IMR-90 (cell line): ENCODE measurements around the gene TTC7B. TPM values are rescaled to one million over a fixed set of nuclear protein-coding genes. Genes with fewer than 3 reads are reported as not detected.

Experiments
- ATAC-seq: fragments of 200-7000 bp; cut with Tn5 transposase; 2 replicates; pipeline ENCODE4 v1.9.1; 2020; ENCODE audit warnings: low read depth, mild to moderate bottlenecking, moderate library complexity
- BruUV-seq: library from RNA; stranded (reverse); fragments of 400-500 nt; replicated peaks from 2 replicates; lab custom pipeline; 2021; lab: Mats Ljungman, UMichigan
- CTCF ChIA-PET: fragments of 300-600 bp; formaldehyde crosslinking; extraction: SDS; loops from one replicate; lab custom pipeline; 2021; ENCODE audit warnings: antibody characterized with exemption; lab: Yijun Ruan, JAX
- POLR2A ChIA-PET: fragments of 300-600 bp; sonication (Branson Sonifier 250); formaldehyde crosslinking; loops from one replicate; lab custom pipeline; 2022; ENCODE audit warnings: antibody characterized with exemption; ENCODE audit not compliant: unreplicated experiment; lab: Charles Lee
- DNase-seq: peaks from one replicate; pipeline ENCODE4 v3.0.0; 2013
- H2AFZ ChIP-seq: replicated peaks from 2 replicates; pipeline ENCODE3; 2013; ENCODE audit warnings: low read length, mild to moderate bottlenecking; ENCODE audit not compliant: poor library complexity
- H2AK5ac ChIP-seq: 2 replicates; pipeline ENCODE4 v1.6.1; 2013; ENCODE audit warnings: low read depth, low read length, inconsistent platforms
- H2AK9ac ChIP-seq: replicated peaks from 2 replicates; pipeline ENCODE3; 2013; ENCODE audit warnings: mild to moderate bottlenecking, low read depth, low read length, moderate library complexity; ENCODE audit not compliant: poor library complexity
- H2BK120ac ChIP-seq: 2 replicates; pipeline ENCODE4 v1.6.1; 2013; ENCODE audit warnings: low read depth, low read length, inconsistent platforms
- H2BK15ac ChIP-seq: 3 replicates; pipeline ENCODE4 v1.6.1; 2013; ENCODE audit warnings: low read depth, low read length, inconsistent platforms
- H2BK20ac ChIP-seq: 2 replicates; pipeline ENCODE4 v1.6.1; 2013; ENCODE audit warnings: low read depth, mild to moderate bottlenecking, inconsistent platforms, low read length, moderate library complexity
- H2BK5ac ChIP-seq: 2 replicates; pipeline ENCODE4 v1.6.1; 2013; ENCODE audit warnings: mild to moderate bottlenecking, low read depth, low read length, inconsistent platforms; ENCODE audit not compliant: poor library complexity, severe bottlenecking
- H3K14ac ChIP-seq: replicated peaks from 2 replicates; pipeline ENCODE4 v1.6.1; 2013; ENCODE audit warnings: low read depth, low read length, inconsistent platforms
- H3K18ac ChIP-seq: 2 replicates; pipeline ENCODE4 v1.6.1; 2013; ENCODE audit warnings: low read depth, low read length, control low read depth
- H3K23ac ChIP-seq: 2 replicates; pipeline ENCODE4 v1.6.1; 2013; ENCODE audit warnings: low read depth, low read length, inconsistent platforms
- H3K27ac ChIP-seq: 2 replicates; pipeline ENCODE4 v1.5.1; 2013; ENCODE audit warnings: mild to moderate bottlenecking, control low read depth, low read length; ENCODE audit not compliant: insufficient read depth
- H3K27me3 ChIP-seq: 2 replicates; pipeline ENCODE4 v1.6.1; 2013; ENCODE audit warnings: low read length; ENCODE audit not compliant: control insufficient read depth, insufficient read depth
- H3K36me3 ChIP-seq: 2 replicates; pipeline ENCODE4 v1.6.1; 2013; ENCODE audit warnings: low read length, mixed read lengths; ENCODE audit not compliant: control insufficient read depth, insufficient read depth
- H3K4ac ChIP-seq: 2 replicates; pipeline ENCODE4 v1.6.1; 2013; ENCODE audit warnings: low read depth, low read length, inconsistent platforms
- H3K4me1 ChIP-seq: 2 replicates; pipeline ENCODE4 v1.6.1; 2013; ENCODE audit warnings: low read length, mixed read lengths; ENCODE audit not compliant: control insufficient read depth, insufficient read depth
- H3K4me2 ChIP-seq: 2 replicates; pipeline ENCODE4 v1.6.1; 2013; ENCODE audit warnings: low read depth, mild to moderate bottlenecking, control low read depth, low read length, moderate library complexity
- H3K4me3 ChIP-seq: 2 replicates; pipeline ENCODE4 v1.5.1; 2013; ENCODE audit warnings: low read depth, mild to moderate bottlenecking, control low read depth, low read length, moderate library complexity; ENCODE audit not compliant: insufficient read depth
- H3K56ac ChIP-seq: 2 replicates; pipeline ENCODE4 v1.6.1; 2013; ENCODE audit warnings: low read length, inconsistent platforms; ENCODE audit not compliant: insufficient read depth; ENCODE audit errors: extremely low read depth
- H3K79me1 ChIP-seq, 2 experiments: 2 replicates each; pipeline ENCODE4 v1.6.1; 2013; ENCODE audit warnings: low read length in 2 of 2, inconsistent platforms in 1 of 2, low read depth in 1 of 2
- H3K9ac ChIP-seq: 2 replicates; pipeline ENCODE4 v1.6.1; 2013; ENCODE audit warnings: low read depth, low read length, control low read depth
- H3K9me1 ChIP-seq: 2 replicates; pipeline ENCODE4 v1.6.1; 2013; ENCODE audit warnings: low read length, inconsistent platforms; ENCODE audit not compliant: insufficient read depth
- H3K9me3 ChIP-seq: 2 replicates; pipeline ENCODE4 v1.6.1; 2013; ENCODE audit warnings: low read length; ENCODE audit not compliant: control insufficient read depth, insufficient read depth
- H4K20me1 ChIP-seq: 2 replicates; pipeline ENCODE4 v1.6.1; 2013; ENCODE audit warnings: low read length, inconsistent platforms; ENCODE audit not compliant: insufficient read depth
- H4K5ac ChIP-seq: 2 replicates; pipeline ENCODE4 v1.6.1; 2013; ENCODE audit warnings: mild to moderate bottlenecking, low read depth, low read length, control low read depth
- H4K8ac ChIP-seq, 2 experiments: 2 replicates each; pipeline ENCODE4 v1.6.1; 2013; ENCODE audit warnings: low read depth in 2 of 2, low read length in 2 of 2, control low read depth in 1 of 2, inconsistent platforms in 1 of 2
- H4K91ac ChIP-seq: 2 replicates; pipeline ENCODE4 v1.6.1; 2013; ENCODE audit warnings: low read depth, low read length, inconsistent platforms; ENCODE audit not compliant: insufficient read depth
- BHLHE40 ChIP-seq: fragments of 150-350 bp; IDR thresholded peaks from 2 replicates; pipeline ENCODE4 v1.6.1; 2016; ENCODE audit warnings: mild to moderate bottlenecking, low read depth, low read length
- CEBPB ChIP-seq: IDR thresholded peaks from 2 replicates; pipeline ENCODE4 v1.6.1; 2012; ENCODE audit warnings: low read depth, low read length, improper control_type of control experiment
- CHD1 ChIP-seq: IDR thresholded peaks from 2 replicates; pipeline ENCODE4 v1.6.1; 2012; ENCODE audit warnings: low read depth, low read length, improper control_type of control experiment
- CTCF ChIP-seq: conservative IDR thresholded peaks from 2 replicates; pipeline ENCODE4 v1.5.1; 2012; ENCODE audit warnings: mild to moderate bottlenecking, low read depth, low read length, improper control_type of control experiment
- FOS ChIP-seq: fragments of 150-350 bp; IDR thresholded peaks from 2 replicates; pipeline ENCODE4 v1.6.1; 2016; ENCODE audit warnings: low read depth, low read length
- MAFK ChIP-seq: IDR thresholded peaks from 2 replicates; pipeline ENCODE4 v1.6.1; 2012; ENCODE audit warnings: low read depth, low read length, improper control_type of control experiment
- MAZ ChIP-seq: IDR thresholded peaks from 2 replicates; pipeline ENCODE4 v1.6.1; 2012; ENCODE audit warnings: low read depth, mild to moderate bottlenecking, low read length, improper control_type of control experiment, moderate library complexity, borderline replicate concordance
- MXI1 ChIP-seq: IDR thresholded peaks from 2 replicates; pipeline ENCODE4 v1.6.1; 2012; ENCODE audit warnings: low read depth, mild to moderate bottlenecking, low read length, moderate library complexity, borderline replicate concordance
- POLR2A ChIP-seq: IDR thresholded peaks from 2 replicates; pipeline ENCODE4 v1.6.1; 2012; ENCODE audit warnings: mild to moderate bottlenecking, low read depth, low read length
- RAD21 ChIP-seq: IDR thresholded peaks from 2 replicates; pipeline ENCODE4 v1.6.1; 2012; ENCODE audit warnings: low read length, improper control_type of control experiment
- RCOR1 ChIP-seq: IDR thresholded peaks from 2 replicates; pipeline ENCODE4 v1.6.1; 2012; ENCODE audit warnings: mild to moderate bottlenecking, low read length, improper control_type of control experiment; ENCODE audit not compliant: insufficient replicate concordance
- RFX5 ChIP-seq: IDR thresholded peaks from 2 replicates; pipeline ENCODE4 v1.8.0; 2012; ENCODE audit warnings: low read depth, mild to moderate bottlenecking, low read length, moderate library complexity
- SMC3 ChIP-seq: fragments of 150-350 bp; IDR thresholded peaks from 2 replicates; pipeline ENCODE4 v1.6.1; 2016; ENCODE audit warnings: low read depth, mild to moderate bottlenecking, antibody characterized with exemption, low read length, moderate library complexity
- WGBS, 2 experiments: methylation state at CpG; one replicate each; pipeline versions ENCODE4 v1.1.5 to v1.1.7; 2013; ENCODE audit warnings: missing lambda C conversion rate in 2 of 2; ENCODE audit not compliant: insufficient read length in 1 of 2; ENCODE audit errors: extremely low coverage in 2 of 2; 5-methylcytosine and 5-hydroxymethylcytosine counted together
- dilution Hi-C: fragments of 300-500 bp; cut with HindIII; formaldehyde crosslinking; loops from one replicate; pipeline ENCODE4 v1.14.3; 2018; ENCODE audit warnings: low sequenced_read_pairs; ENCODE audit not compliant: unreplicated experiment
- in situ Hi-C: fragments of 300-500 bp; cut with MboI; formaldehyde crosslinking; loops from 3 replicates; pipeline ENCODE4 v1.14.3; 2019; ENCODE audit warnings: low sequenced_read_pairs, inconsistent platforms, mixed read lengths
- intact Hi-C: fragments of 100-400 bp; cut with micrococcal nuclease; formaldehyde crosslinking; loops from 2 replicates; pipeline ENCODE4 v1.10.0; 2022
- polyA plus RNA-seq, 3 experiments: library from polyadenylated mRNA; depleted of rRNA; stranded (reverse); fragments of >200 nt; gene quantifications; 2 replicates each; pipeline ENCODE4 v1.2.3, GENCODE V29; 2012; ENCODE audit warnings: low replicate concordance in 1 of 3
- total RNA-seq: library from RNA; depleted of rRNA; stranded (reverse); fragments of >200 nt; gene quantifications from 2 replicates; pipeline ENCODE4 v1.2.3, GENCODE V29; 2012
- TF ChIP-seq, protein P1 (sequence below): fragments of 150-350 bp; IDR thresholded peaks from 2 replicates; pipeline ENCODE4 v1.6.1; 2016; ENCODE audit warnings: low read depth, mild to moderate bottlenecking, low read length, moderate library complexity, borderline replicate concordance

TTC7B gene
- total and polyA plus RNA-seq, 2 of the 4 experiments (the other 2 are of a cell fraction): 18.1 to 35.3 TPM

DNA sequence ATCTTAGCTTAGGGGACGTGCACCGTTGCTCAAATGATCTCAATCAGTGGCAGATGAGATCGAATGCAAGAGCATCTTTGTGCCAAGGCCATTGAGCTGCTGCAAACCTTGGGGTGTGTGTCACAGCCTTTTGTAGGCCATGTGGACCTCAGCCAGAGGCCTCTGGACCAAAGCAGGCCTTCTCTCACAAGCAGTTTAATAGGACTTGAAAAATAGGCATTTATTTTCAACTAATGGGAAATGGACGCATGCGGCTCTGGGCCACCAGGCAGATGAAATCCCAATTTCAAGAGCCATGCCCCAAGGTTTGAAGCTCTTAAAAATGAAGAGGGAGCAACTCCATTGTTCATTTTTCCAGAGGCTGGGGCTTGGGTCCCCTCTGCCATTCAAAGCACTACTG lies 87.3 kb downstream of the TTC7B start:
- H4K8ac ChIP-seq: no peak overlapping the region
- dilution Hi-C loops: no loop called here
- H3K18ac ChIP-seq: no peak overlapping the region
- no peak overlapping the region for H3K4me2 ChIP-seq
- H2AFZ ChIP-seq: no peak overlapping the region
- H2BK20ac ChIP-seq: no peak overlapping the region
- no peak overlapping the region for H2BK120ac ChIP-seq
- H3K4me1 ChIP-seq: no peaks in the 10 kb centered on the region
- no peak overlapping the region for H4K91ac ChIP-seq
- no CpG with 5 or more reads among the region's 5 CpGs for WGBS, 2 experiments
- no peak for ATAC-seq
- no peak overlapping the region for H4K5ac ChIP-seq
- no peak overlapping the region for H2BK5ac ChIP-seq
- no peak overlapping the region for H3K14ac ChIP-seq
- CTCF ChIA-PET: no interaction called here
- intact Hi-C loops: loop anchor here (10.0 kb wide), 1 partner anchor 446 kb away; no protein-coding TSS in a partner anchor
- no peak overlapping the region for H2BK15ac ChIP-seq
- no peak overlapping the region for H2AK5ac ChIP-seq
- in situ Hi-C loops: no loop called here
- H3K56ac ChIP-seq: no peak overlapping the region
- no peaks in the 10 kb centered on the region for H3K9me3 ChIP-seq
- H3K4ac ChIP-seq: no peak overlapping the region
- H3K27me3 ChIP-seq: no peaks in the 10 kb centered on the region
- H3K23ac ChIP-seq: no peak overlapping the region
- no peaks in the 10 kb centered on the region for H4K20me1 ChIP-seq
- no peak for DNase-seq
- H3K27ac ChIP-seq: no peak overlapping the region
- no peak overlapping the region for H3K9ac ChIP-seq
- 0 out of 4 replicates have a peak, but pooled peaks cover 0 to 3% of the 10 kb centered on the region in 2 experiments for H3K79me1 ChIP-seq
- no TSS peak for BruUV-seq
- H2AK9ac ChIP-seq: no peak overlapping the region
- peaks cover 4% of the 10 kb centered on the region; the same call in 1 of the 2 replicates for H3K36me3 ChIP-seq
- no peak overlapping the region for H3K4me3 ChIP-seq
- TF ChIP-seq FOS (no peak), MAZ (no peak), CEBPB (no peak), MXI1 (no peak), RCOR1 (no peak), RFX5 (no peak), CHD1 (no peak), CTCF (no peak), BHLHE40 (no peak), POLR2A (no peak), RAD21 (no peak), SMC3 (no peak), MAFK (no peak)
- TF ChIP-seq, protein P1, sequence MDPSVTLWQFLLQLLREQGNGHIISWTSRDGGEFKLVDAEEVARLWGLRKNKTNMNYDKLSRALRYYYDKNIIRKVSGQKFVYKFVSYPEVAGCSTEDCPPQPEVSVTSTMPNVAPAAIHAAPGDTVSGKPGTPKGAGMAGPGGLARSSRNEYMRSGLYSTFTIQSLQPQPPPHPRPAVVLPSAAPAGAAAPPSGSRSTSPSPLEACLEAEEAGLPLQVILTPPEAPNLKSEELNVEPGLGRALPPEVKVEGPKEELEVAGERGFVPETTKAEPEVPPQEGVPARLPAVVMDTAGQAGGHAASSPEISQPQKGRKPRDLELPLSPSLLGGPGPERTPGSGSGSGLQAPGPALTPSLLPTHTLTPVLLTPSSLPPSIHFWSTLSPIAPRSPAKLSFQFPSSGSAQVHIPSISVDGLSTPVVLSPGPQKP: no peak
- POLR2A ChIA-PET: no interaction called here
- peaks cover 3% of the 10 kb centered on the region; the same call in 1 of the 2 replicates for H3K9me1 ChIP-seq
